Measurements from ENCODE around the gene CRIM1. TPM values are rescaled to one million over a fixed set of nuclear protein-coding genes. Genes with fewer than 3 reads are reported as not detected.

Gene CRIM1
- total and polyA plus RNA-seq, 2 experiments from 2014 or later, result 76.4 to 485 TPM

DNA sequence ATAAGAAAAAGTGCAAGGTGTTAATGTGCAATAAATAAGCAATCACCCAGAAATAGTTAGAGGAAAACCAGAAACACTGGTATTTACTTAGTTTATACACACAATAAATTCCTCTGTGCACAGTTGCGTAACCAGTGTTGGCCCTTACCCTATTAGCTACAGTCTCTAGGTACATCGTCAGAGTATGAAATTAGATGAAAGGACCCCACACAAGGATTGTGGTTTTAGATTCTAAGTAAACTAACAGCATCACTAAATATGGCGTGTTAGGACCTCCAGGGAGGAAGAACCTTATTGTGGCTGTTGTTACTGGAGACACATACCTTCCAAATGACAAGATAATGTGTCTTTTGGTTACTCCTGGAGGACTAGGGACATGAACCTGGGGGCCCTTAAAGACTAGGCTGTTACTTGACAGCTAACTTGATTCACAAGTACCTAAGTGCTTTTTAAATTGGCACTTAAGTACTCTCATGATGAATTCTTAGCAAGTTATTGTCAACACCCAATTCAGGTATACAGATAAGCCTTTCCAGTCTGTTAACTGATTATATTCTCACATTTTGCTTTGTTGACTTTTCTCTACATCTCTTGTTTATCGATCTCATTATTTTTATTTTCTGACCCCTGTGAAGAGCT, 127.1 kb downstream of the CRIM1 start:
- Histone ChIP-seq H3K27ac (peak overlapping the region; percentile 79), H3K4me1 (ENCODE audit: insufficient read depth) (peaks cover 95% of the 10 kb centered on the region), H3K9me2 (ENCODE audit: insufficient read depth) (no peaks in the 10 kb centered on the region), H3K9ac (no peak overlapping the region), H3K4me2 (ENCODE audit: unreplicated experiment) (no peak overlapping the region), H3K9me3 (ENCODE audit: low read depth) (no peaks in the 10 kb centered on the region), H3K4me3 (no peak overlapping the region), H3K36me3 (ENCODE audit: low read depth) (peaks cover 69% of the 10 kb centered on the region), H3F3A (ENCODE audit: insufficient read depth) (peaks cover 98% of the 10 kb centered on the region), H3K27me3 (replicated peaks; ENCODE audit: insufficient read depth) (no peaks in the 10 kb centered on the region), H4K20me1 (ENCODE audit: insufficient read depth) (no peaks in the 10 kb centered on the region), H2AFZ (no peak overlapping the region), H3K79me2 (ENCODE audit: insufficient read depth) (peaks cover 73% of the 10 kb centered on the region)
- 82 to 85% methylated on average over 4 of the region's 4 CpGs for WGBS, 2 experiments (ENCODE audit: low coverage in 1 of 2, low lambda C conversion rate in 2 of 2, missing lambda C conversion rate in 2 of 2)
- peak; percentile 32 for DNase-seq
- in situ Hi-C loops (cut with MboI), result no loop called here
- TF ChIP-seq EZH2 (IDR thresholded peaks at IDR 0.05; ENCODE audit: insufficient read depth, poor library complexity, severe bottlenecking) (no peak), EZH2phosphoT487 (IDR thresholded peaks at IDR 0.05; ENCODE audit: insufficient read depth, low read depth) (no peak)

DNA sequence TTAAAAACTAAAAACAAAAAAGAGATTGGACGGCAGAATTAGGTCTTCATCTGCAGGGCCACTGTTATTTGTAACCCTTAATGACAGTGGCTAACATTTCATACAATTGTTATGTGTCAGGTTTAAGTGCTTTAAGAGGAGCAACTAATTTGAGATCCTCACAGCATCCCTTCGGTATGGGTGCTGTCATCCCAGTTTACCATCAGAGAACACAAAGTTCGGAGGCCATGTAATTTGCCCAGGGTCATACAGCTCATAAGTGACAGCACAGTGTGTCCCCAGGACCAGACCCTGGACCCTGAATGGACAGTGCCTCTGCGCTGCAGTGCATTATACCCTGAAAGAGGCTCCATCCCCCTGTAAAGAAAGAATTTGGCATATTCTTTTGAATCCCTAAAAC, 127.7 kb downstream of the CRIM1 start:
- H3K9me3 ChIP-seq (ENCODE audit: low read depth), result no peaks in the 10 kb centered on the region
- no peak for DNase-seq
- peaks cover 76% of the 10 kb centered on the region for H3K79me2 ChIP-seq (ENCODE audit: insufficient read depth)
- no peak overlapping the region for H3K4me2 ChIP-seq (ENCODE audit: unreplicated experiment)
- no peaks in the 10 kb centered on the region for H3K9me2 ChIP-seq (ENCODE audit: insufficient read depth)
- no peaks in the 10 kb centered on the region for H4K20me1 ChIP-seq (ENCODE audit: insufficient read depth)
- in situ Hi-C loops (cut with MboI), result no loop called here
- TF ChIP-seq EZH2 (IDR thresholded peaks at IDR 0.05; ENCODE audit: insufficient read depth, poor library complexity, severe bottlenecking) (no peak), EZH2phosphoT487 (IDR thresholded peaks at IDR 0.05; ENCODE audit: insufficient read depth, low read depth) (no peak)
- 98 to 100% methylated on average over 4 of the region's 4 CpGs for WGBS, 2 experiments (ENCODE audit: low coverage in 1 of 2, low lambda C conversion rate in 2 of 2, missing lambda C conversion rate in 2 of 2)
- H3K36me3 ChIP-seq (ENCODE audit: low read depth), result peaks cover 71% of the 10 kb centered on the region
- H3K4me1 ChIP-seq (ENCODE audit: insufficient read depth), result peaks cover 95% of the 10 kb centered on the region
- no peaks in the 10 kb centered on the region for H3K27me3 ChIP-seq (replicated peaks; ENCODE audit: insufficient read depth)
- H3F3A ChIP-seq (ENCODE audit: insufficient read depth), result peaks cover 100% of the 10 kb centered on the region
- H3K27ac ChIP-seq, result peak overlapping the region; percentile 79
- no peak overlapping the region for H2AFZ ChIP-seq
- no peak overlapping the region for H3K4me3 ChIP-seq
- H3K9ac ChIP-seq, result no peak overlapping the region

DNA sequence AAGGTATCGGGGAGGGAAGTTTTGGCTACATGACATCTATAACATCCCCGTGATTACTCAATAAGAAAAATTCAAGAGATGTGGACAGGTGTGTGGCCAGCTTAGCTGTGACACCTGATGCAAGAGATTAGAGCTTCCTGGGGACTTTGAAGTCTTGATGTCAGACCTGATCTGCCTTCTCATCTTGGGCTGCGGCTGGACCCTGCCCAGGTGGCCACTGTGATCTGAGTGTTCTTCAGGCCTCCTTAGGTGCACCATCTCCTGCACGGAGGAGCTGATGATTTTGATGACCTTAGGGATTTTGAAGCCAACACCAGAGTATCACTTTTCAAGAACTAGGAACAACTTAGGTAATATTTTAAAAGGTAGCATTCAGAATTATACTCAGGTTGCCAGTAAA, 128.9 kb downstream of the CRIM1 start:
- Histone ChIP-seq H4K20me1 (ENCODE audit: insufficient read depth) (no peaks in the 10 kb centered on the region), H3K79me2 (ENCODE audit: insufficient read depth) (peaks cover 78% of the 10 kb centered on the region), H3K4me1 (ENCODE audit: insufficient read depth) (peaks cover 95% of the 10 kb centered on the region), H2AFZ (no peak overlapping the region), H3K4me2 (ENCODE audit: unreplicated experiment) (peak overlapping the region; percentile 69), H3F3A (ENCODE audit: insufficient read depth) (peaks cover 100% of the 10 kb centered on the region), H3K9me3 (ENCODE audit: low read depth) (no peaks in the 10 kb centered on the region), H3K4me3 (no peak overlapping the region), H3K9ac (no peak overlapping the region), H3K27ac (peak overlapping the region; percentile 79), H3K36me3 (ENCODE audit: low read depth) (peaks cover 70% of the 10 kb centered on the region), H3K9me2 (ENCODE audit: insufficient read depth) (no peaks in the 10 kb centered on the region), H3K27me3 (replicated peaks; ENCODE audit: insufficient read depth) (no peaks in the 10 kb centered on the region)
- TF ChIP-seq EZH2 (IDR thresholded peaks at IDR 0.05; ENCODE audit: insufficient read depth, poor library complexity, severe bottlenecking), result no peak
- TF ChIP-seq EZH2phosphoT487 (IDR thresholded peaks at IDR 0.05; ENCODE audit: insufficient read depth, low read depth), result no peak
- 98 to 100% methylated on average over 4 of the region's 4 CpGs for WGBS, 2 experiments (ENCODE audit: low coverage in 1 of 2, low lambda C conversion rate in 2 of 2, missing lambda C conversion rate in 2 of 2)
- DNase-seq, result no peak
- in situ Hi-C loops (cut with MboI), result no loop called here

DNA sequence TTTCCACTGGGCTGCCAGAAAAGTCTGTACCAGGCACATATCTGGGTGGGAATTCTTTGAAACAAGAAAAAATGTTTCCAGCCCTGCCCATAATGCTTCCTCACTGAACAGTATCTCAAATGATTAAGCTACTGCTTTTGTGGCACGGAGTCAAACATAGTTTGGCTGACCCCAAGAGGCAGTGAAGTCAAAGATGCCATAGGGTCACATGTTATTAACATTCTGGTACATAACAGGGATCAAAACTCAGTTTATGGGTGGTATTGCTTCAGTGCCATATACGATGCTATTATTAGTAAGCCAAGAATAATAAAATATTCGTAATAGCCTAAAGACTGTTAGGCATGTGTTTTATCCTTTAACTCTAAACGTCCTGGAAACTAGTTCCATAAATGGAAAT, 129.9 kb downstream of the CRIM1 start:
- peak overlapping the region; percentile 79 for H3K27ac ChIP-seq
- peaks cover 69% of the 10 kb centered on the region for H3K36me3 ChIP-seq (ENCODE audit: low read depth)
- no peaks in the 10 kb centered on the region for H3K27me3 ChIP-seq (replicated peaks; ENCODE audit: insufficient read depth)
- H3K4me3 ChIP-seq, result 0 out of 2 replicates have a peak overlapping the region, but pooled peaks have one; percentile 7
- in situ Hi-C loops (cut with MboI), result no loop called here
- peaks cover 99% of the 10 kb centered on the region for H3K4me1 ChIP-seq (ENCODE audit: insufficient read depth)
- H3F3A ChIP-seq (ENCODE audit: insufficient read depth), result peaks cover 100% of the 10 kb centered on the region
- no peaks in the 10 kb centered on the region for H3K9me2 ChIP-seq (ENCODE audit: insufficient read depth)
- no peaks in the 10 kb centered on the region for H3K9me3 ChIP-seq (ENCODE audit: low read depth)
- peak overlapping the region; percentile 69 for H3K4me2 ChIP-seq (ENCODE audit: unreplicated experiment)
- WGBS, 2 experiments (ENCODE audit: low coverage in 1 of 2, low lambda C conversion rate in 2 of 2, missing lambda C conversion rate in 2 of 2), result 2 to 6% methylated on average over 4 of the region's 4 CpGs
- peaks cover 79% of the 10 kb centered on the region for H3K79me2 ChIP-seq (ENCODE audit: insufficient read depth)
- peak overlapping the region; percentile 27; the same call in 1 of the 2 replicates for H3K9ac ChIP-seq
- H4K20me1 ChIP-seq (ENCODE audit: insufficient read depth), result no peaks in the 10 kb centered on the region
- no peak overlapping the region for H2AFZ ChIP-seq
- DNase-seq, result peak; percentile 68
- TF ChIP-seq EZH2phosphoT487 (IDR thresholded peaks at IDR 0.05; ENCODE audit: insufficient read depth, low read depth), result no peak
- no peak for TF ChIP-seq EZH2 (IDR thresholded peaks at IDR 0.05; ENCODE audit: insufficient read depth, poor library complexity, severe bottlenecking)

All from GM23248 (cell line).